HEK293T (cell line): Measurements from ENCODE around the gene TCF12.

Source experiments
- FOXK2 ChIP-seq: fragments of 450-650 bp; IDR thresholded peaks from 2 replicates; pipeline ENCODE4 v1.6.1; 2016; ENCODE audit warnings: mild to moderate bottlenecking
- FOXM1 ChIP-seq: fragments of 450-650 bp; IDR thresholded peaks from 2 replicates; pipeline ENCODE4 v1.6.1; 2017; ENCODE audit warnings: mild to moderate bottlenecking, borderline replicate concordance
- HDGF ChIP-seq: fragments of 450-650 bp; IDR thresholded peaks from 2 replicates; pipeline ENCODE4 v1.6.1; 2017; ENCODE audit warnings: antibody characterized with exemption, borderline replicate concordance
- NFRKB ChIP-seq: fragments of 450-650 bp; IDR thresholded peaks from 2 replicates; pipeline ENCODE4 v1.6.1; 2016; ENCODE audit warnings: mild to moderate bottlenecking, moderate library complexity
- PKNOX1 ChIP-seq: fragments of 450-650 bp; IDR thresholded peaks from 2 replicates; pipeline ENCODE4 v1.6.1; 2016
- SP1 ChIP-seq: fragments of 450-650 bp; IDR thresholded peaks from 2 replicates; pipeline ENCODE4 v1.6.1; 2017
- SUZ12 ChIP-seq: fragments of 450-650 bp; IDR thresholded peaks from 2 replicates; pipeline ENCODE4 v1.6.1; 2016; ENCODE audit warnings: mild to moderate bottlenecking

- TF ChIP-seq SP1: no peak
- no peak for TF ChIP-seq FOXM1
- TF ChIP-seq HDGF: no peak
- no peak for TF ChIP-seq NFRKB
- TF ChIP-seq PKNOX1: no peak
- TF ChIP-seq FOXK2: no peak
- no peak for TF ChIP-seq SUZ12
Measured at GRCh38 chr15:56948764-56949101, 30.3 kb downstream of the TCF12 start.
